NCI-H2171 treated with DMSO at 0.1 percent for 48 hours (cell line): Measurements from ENCODE around the gene DCTN3.
"Not testable (repeated sequence)": the region's sequence is repeated elsewhere in the genome, so short reads cannot be mapped to it uniquely, and the experiment has no call there.

ENCODE experiments used
- DNase-seq: peaks from one replicate; lab custom pipeline; 2025; lab: John Stamatoyannopoulos, UW

Gene DCTN3

DNA sequence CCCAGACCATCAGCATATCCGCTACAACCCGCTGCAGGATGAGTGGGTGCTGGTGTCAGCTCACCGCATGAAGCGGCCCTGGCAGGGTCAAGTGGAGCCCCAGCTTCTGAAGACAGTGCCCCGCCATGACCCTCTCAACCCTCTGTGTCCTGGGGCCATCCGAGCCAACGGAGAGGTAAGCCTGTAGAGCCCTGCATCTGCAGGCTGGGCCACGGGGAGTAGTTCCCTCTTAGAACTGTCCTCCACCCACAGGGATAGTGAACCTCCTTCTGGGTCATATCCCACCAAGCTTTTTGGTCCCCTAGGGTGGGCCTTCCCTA lies 26.7 kb upstream of the DCTN3 start:
- DNase-seq: no peak

DNA sequence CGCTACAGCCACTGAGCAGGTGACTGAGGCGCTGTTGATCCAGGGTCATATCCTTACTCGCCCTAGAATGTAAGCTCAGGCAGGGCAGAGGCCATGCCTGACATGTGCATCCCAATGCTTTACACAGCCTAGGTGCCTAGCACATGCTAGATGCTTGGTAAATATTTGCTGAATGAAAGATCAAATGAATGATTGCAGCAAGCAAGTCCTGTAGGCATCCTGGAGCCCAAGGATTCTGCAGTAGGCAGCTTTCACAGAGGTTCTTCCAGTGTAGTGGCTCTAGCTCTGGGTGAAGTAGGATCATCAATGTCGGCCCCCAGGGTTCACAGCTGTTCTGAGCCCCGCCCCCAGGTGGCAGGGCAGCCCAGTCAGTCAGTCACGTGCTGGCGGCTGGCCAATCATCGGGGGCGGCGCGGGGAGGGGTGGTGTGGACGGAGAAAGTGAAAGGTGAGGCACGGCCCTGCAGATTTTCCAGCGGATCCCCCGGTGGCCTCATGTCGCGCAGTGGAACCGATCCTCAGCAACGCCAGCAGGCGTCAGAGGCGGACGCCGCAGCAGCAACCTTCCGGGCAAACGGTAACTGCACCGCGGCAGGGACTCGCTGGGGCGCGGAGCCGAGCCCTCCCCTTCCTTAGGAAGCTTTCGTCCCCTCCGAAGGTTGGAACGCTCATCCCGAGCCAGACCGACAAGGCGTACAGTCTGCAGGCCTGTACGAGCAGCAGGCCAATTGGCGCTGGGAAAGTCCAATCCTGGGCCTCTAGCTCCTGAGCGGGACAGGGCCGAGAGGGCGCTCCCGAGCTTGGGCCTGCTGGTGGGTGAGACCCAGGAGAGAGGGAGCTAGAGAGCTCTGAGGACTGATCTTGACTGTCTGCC lies 26.2 kb upstream of the DCTN3 start, which contains the start of gene GALT:
TSS of gene GALT (plus strand) at position 465 of the 873 bp plus-strand sequence. CDS start at position 495, 30 bp downstream.
- peak; percentile 79 for DNase-seq

DNA sequence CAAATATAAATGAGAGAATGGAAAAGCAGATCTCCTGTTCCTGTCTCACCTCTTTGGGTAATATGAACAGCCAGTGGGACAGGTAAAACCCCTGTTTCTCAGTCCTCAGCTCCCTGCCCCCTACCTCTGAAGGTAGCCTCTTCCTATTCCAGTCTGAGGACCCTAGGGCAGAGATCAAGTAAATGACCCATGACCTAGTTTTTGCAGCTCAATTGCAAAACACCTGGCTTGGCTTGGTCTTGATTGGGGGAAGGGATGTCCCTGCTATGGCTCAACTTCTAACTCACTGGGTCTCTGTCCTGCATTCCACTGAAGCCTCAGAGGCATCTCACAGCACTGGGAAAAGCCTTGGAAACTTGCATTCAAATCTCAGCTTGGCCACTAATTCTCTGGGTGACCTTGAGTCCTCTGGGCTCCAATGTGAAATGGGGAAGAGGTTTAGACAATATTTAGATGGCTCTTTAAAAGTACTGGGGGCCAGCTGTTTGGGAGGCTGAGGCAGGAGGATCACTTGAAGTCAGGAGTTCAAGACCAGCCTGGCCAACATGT lies 24.5 kb upstream of the DCTN3 start:
- no peak for DNase-seq

DNA sequence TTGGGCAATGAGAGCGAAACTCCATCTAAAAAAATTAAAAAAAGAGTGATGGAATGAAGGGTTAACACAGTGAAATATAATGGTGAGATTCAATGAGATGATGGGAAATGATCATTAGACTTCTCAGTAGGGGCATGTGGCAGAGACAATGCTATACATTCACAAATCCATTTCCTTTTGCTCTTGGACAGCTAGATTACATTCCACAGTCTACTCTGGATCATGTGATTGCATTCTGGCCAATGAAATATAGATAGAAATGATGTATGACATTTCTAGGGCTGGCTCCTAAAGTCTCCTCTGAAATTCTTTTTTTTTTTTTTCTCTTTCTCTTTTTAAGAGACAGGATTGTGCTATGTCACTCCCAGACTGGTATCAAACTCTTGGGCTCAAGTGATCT lies 22.4 kb upstream of the DCTN3 start:
- DNase-seq: no peak

DNA sequence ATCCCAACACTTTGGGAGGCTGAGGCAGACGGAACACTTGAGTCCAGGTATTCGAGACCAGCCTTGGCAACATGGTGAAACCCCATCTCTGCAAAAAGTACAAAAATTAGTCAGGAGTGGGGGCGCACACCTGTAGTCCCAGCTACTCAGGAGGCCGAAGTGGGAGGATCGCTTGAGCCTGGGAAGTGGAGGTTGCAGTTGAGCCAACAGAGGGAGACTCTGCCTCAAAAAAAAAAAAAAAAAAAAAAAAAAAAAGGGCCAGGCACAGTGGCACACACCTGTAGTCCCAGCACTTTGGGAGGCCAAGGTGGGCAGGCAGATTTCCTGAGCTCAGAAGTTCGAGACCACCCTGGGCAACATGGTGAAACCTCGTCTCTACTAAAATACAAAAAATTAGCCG lies 19.0 kb upstream of the DCTN3 start:
- not testable (repeated sequence) for DNase-seq

DNA sequence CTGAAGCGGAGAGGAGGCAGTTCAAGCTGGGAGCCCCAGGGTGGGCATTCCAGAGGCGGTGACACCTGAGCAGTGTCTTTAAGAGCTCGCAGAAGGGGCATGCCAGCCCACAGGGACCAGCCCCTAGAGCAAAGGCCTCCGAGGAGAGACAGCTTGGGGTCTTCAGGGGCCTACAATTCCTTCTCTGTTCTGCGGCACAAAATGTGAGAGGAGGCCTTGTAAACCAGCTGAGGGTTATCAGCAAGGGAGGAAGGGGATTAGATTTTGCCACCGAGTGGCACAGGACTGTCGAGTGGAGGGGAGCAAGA lies 17.8 kb upstream of the DCTN3 start:
- DNase-seq: no peak

DNA sequence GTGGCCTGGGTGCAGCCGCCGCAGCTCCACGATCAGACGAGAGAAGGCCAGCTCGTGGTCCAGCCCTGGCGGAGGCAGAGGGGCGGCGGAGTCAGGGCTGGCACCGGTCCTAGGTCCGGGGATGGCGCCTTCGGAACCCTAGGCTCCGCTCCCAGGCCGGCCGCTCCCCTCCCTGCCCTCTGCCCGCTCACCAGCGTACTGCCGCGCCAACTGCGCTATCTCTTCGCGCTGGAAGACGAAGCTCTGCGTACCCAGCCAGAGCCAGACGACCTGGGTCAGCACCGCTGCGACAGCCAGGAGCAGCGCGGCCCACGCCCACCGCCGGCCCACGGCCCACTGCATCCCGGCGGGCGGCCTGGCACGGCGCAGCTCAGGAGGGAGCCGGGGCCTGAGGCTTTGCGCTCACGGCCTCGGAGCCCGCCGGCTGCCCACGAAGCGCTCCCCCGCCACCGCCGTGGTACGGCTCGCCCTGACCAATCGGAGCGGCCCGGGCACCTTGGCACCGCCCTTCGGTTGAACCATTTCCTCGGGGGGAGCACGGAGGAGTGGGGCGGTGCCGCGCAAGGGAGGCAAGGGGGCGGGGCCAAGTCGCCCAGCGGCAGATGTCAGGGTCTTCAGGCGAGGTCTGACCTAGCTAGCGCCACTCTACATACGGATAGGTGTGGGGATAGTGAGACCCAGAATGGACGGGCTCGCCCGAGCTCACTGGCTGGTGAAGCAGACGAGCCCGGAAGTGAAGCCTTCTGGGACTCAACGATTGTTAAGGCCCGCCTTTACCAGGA lies 17.3 kb upstream of the DCTN3 start, which contains the start of gene SIGMAR1:
TSS of gene SIGMAR1 (minus strand) at position 432 of the 782 bp plus-strand sequence. CDS start at position 342, 90 bp downstream.
- DNase-seq: peak; percentile 77

DNA sequence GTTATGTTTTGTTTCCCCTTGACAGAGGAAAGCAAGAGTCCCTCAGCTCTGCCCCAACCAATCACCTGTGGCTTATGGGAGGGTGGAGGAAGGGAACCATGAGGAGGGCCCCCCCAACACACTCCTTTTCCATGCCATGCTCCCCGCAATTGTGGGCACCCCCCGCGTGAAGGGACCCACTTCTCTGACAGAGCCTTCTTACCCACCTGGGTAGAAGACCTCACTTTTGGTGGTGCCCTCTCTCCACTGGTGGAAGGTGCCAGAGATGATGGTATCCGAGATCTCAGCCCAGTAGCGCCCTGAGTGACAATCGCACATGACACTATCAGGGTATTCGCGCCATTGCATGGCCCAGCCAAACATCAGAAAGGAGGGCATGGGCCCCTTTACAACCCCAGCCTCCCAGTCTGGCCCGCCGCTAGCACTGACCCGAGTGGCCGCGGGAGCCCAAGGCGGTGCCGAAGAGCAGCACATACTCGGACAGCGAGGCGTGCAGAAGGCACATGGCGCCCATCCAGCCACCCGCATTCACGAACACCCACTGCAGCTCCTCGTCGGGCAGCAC lies 16.6 kb upstream of the DCTN3 start:
- peak; percentile 12 for DNase-seq

DNA sequence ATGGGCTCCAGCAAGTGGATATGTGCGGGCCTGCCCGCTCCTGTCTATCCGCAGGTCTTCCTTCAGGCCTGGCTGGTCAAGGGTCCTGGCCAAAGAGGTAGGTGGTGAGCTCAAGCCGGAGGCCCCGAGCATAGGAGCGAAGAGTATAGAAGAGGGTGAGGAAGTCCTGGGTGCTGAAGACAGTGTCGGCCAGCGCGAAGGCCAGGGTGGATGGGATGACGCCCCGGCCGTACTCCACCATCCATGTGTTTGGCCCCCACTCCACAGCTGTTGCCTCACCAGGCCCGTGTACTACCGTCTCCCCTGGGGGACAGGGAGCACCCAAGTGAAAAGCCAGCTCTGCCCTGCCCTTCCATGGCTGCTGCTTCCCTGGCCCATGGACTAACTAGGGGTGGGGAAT lies 15.3 kb upstream of the DCTN3 start:
- DNase-seq: no peak

DNA sequence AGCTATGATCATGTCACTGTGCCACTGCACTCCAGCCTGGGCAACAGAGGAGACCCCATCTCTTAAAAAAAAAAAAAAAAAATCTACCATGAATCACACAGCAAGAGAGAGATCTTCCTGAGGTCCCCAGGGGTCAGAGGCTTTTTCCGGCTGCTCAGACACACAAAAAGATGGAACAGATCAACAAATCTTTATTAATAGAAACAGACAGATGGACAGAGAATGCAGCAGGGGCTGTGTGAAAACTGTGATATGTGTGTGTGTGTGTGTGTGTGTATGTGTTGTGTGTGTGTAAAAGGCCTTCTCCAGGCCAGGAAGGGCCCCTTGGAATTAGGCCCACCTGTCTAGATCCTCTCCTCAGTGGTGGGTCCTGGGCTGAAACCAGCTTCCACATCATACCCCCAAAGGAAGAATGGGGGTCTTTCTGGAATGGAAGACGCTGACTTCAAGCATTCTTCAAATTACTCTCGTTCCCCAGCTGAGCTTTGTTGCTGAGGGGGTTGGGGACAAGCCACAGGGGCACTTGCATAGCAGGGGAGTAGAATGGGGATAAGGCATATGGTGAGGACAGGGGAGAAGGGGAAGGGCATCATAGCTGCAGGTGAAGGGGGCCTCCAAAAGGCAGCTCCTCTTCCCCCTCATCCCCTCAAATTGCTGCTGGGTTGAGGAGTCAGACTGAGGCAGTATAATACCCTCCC lies 14.4 kb upstream of the DCTN3 start:
- DNase-seq: no peak

DNA sequence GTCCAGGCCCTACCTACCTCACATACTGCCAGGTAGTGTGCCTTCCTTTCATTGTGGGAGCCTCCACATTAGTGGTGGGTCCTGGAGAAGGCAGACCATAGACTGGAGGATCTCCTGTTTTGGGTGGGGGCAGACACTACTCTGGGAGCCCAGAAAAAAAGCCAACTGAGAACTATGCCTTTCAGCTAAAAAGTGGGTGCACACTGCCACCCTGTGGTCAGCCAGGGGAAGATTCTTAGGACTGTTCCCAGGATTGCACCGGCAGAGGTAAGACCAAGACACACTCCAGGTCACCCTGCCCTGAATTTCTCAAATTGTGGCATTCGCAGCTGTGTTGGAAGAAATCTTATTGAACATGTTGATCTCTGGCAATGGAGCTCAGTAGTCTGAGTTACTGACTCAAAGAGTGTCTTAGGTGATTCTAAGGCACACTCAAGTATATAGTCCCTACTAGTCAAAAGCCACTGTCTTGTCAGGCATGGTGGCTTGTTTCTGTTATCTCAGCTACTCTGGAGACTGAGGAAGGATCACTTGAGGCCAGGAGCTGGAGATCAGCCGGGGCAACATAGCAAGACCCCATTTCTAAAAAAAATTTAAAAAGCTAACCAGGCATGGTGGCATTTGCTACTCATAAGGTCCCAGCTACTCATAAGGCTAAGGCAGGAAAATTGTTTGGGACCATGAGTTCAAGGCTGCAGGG lies 13.7 kb upstream of the DCTN3 start:
- DNase-seq: peak; percentile 61

DNA sequence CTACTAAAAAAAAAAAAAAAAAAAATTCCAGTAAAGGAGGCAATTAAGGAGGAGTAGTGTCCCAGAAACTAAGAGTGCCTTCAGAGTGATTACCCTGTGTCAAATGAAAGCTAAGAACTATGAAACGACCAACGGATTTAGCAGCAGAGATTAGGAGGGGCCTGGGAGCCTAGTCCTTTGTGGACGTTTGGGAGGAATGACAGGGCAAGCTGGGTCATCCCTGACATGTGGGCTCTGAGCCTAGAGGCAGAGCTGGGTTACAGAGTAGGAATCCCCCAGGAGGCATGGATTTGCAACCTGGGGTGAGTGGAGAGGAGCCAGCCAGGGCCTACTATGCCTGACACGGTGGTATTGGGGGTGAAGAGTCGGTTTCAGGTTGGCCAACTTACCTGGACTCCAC lies 12.9 kb upstream of the DCTN3 start:
- no peak for DNase-seq

DNA sequence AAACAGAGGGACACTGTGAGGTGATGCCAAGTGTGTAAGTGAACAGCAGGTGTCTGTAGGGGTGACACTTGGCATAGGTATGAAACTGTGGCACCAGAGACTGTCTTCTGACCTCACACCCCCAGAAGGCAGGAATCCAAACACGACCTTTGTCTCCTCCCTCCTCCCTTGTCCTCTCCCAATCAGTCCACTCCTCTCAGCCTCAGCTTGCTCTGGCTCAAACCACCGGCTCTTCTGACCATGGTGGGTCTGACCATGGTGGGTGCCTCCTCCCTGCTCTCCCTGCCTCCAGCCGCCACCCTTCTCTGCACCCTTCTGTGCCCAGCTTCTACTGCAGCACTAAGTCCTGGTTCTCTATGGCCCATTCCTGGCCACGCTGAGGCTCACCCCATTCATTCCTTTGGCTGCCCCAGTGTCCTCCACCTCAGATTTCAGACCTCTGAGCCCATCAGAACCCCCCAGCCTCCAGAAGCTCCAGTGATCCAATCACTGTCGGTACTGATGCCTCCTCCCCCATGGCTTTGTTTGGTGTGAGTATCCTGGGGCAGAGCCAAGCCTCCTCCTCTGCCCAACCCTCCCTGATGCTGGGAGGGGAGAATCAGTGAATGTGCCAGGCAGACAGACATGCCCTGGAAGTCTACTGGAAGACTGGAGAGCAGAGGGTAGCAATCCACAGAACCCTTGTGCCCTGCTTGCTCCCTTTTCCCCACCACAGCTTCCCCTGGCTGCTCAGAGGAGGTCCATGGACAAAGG lies 10.3 kb upstream of the DCTN3 start:
- no peak for DNase-seq

DNA sequence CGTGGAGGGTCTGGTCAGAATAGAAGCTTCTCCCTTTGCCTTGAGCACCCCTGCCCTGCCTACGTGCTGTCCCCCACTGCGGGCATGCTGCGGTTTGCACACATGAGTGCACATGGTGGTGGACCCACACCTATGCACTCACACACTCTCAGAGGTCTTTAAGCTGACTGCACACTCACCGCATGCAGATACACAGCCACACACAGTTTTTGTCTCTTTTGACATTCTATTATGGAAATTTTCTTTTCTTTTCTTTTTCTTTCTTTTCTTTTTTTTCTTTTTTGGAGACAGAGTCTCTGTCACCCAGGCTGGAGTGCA lies 9.2 kb upstream of the DCTN3 start:
- DNase-seq: no peak

DNA sequence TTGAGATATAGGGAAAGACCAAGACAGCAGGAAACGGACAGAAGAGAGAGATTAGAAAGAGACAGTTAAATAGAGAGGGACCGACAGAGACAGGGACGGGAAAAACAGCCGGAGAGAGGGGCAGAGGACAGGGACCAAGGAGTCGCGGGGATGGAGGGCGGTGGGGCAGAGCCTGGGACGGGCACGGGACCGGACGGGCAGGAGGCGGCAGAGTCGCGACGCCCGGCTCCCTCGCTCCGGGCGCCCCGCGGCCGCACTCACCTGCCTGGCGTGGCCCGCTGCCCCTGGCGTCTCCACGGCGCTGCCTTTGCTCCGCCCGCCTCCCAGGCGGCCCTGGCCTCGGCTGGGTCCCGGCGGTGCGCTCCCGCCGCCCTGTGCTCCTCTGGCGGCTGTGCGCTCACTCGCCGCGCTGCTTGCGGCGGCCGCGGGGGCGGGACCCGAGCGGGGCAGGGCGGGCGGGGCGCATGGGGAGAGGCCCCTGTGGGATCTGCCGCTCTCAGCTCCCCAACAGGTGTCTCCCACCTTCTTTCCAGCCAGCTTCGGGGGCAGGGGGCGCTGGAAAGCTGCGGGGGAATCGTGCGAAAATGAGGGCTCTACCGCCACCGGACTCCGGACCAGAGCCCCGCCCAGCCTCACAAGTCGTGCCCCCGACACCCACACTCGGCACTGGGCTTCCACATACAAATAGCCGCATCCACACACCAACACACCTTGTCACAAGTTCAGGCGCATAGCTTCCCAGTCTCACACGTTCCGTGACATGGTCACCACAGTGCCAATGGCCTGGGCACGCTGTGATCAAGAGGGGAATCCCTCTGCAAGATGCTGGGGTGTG lies 8.6 kb upstream of the DCTN3 start, which contains the start of gene ARID3C:
TSS of gene ARID3C (minus strand) at position 411 of the 835 bp plus-strand sequence. CDS start 1,052 bp downstream, outside the sequence.
- no peak for DNase-seq

DNA sequence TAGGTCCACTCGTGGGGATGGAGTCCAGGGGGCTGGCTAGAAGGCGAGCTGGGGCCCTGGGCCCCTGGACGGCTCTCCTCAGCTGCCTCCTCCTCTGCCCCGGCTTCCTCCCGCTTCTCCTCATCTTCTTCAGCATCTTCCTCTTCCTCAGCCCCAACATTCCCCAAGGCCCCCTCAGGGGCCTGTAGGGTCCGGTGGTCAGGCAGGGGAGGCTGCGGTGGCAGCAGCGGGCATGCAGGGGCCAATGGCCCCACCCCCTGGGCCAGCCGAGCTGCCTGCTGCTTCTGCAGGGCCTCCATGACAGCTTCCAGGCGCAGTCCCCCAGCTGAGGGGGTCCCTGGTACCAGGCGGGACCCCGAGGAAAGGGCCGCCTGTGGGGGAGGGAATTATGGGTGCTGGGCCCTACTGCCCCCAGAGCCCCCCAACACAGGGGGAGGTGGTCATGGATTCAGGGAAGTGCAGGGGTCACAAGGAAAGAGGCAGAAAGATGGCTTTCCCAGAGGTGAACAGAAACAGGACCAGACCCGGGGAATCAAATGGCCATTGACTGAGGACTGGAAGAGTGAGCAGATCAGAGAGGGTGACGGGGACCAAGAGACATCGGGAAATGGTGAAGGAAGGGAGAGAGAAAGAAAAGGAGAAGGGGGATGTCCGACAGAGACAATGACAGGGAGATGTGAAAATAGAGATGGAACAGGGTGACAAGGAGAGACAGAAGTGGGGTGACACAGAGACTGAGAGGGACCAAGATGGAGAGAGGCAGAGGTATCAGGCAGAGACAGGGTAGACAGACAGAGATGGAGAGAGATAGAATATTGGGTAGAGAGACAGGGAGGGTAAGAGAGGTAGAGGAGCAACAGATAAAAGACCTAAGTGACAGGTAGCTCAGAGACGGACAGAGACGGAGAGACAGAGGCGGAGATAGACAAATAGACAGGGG lies 7.7 kb upstream of the DCTN3 start:
- DNase-seq: no peak

DNA sequence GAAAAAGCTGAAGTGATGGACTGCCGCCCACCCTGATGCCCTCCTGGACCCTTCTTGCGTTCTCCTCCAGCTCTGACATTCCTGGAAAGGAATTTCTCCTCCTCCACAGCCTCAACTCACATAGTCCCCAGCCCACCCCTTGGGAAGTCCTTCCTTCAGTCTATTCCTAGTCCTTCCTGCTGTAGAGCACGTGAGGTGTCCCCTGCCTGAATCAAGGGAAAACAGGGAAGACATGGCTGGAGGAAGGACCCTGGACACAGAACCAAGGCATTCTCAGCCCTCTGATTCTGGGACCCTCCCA lies 4.8 kb upstream of the DCTN3 start:
- no peak for DNase-seq

DNA sequence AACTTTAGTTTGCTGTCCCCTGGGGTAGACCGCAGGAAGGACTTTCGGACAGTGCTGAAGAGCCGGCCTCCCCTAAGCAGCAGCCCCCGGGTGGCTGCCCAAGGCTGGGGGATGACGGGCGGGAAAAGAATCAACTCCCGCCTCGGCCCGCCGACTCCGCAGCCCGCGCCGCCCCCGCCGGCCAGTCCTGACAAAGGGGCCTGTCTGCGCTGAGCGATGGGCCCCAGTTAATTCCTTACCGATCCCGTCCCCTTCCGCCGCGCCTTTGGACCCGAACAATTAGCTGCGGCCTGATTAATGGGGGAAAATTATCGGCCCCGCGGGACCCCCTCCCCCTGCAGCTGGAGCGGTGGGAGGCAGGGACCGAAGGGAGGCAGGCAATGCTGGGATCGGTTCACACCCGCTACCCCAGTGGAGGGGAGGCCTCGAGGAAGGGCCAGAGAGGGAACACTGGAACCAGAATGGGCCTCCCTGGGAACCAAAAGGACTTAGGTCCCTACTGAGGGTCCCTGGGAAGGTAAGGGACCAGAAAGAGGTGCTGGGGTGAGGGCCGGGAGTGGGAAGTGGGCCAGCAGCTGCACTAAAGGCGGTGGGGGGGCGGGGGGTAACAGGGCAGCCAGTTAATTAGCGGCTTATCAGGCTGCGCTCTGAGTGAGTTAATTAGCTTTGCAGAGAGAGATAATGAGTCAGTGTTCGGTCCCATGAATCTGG lies 4.3 kb upstream of the DCTN3 start:
- DNase-seq: no peak
